Stimulated activated CD4-positive, alpha-beta T cell treated with anti-CD3 and anti-CD28 coated beads, Interleukin-1b, Interleukin-23, amount 100 ng/mL, for 1 hour (primary cell): ENCODE results near the gene POLR3F.
"Not testable (repeated sequence)": the region's sequence is repeated elsewhere in the genome, so short reads cannot be mapped to it uniquely, and the experiment has no call there.

ENCODE experiments used
- DNase-seq, 2 donors: peaks; one replicate each; pipeline ENCODE4 v3.0.0-alpha.2; 2020; ENCODE audit warnings: low read depth in 2 of 2

The POLR3F gene

DNA sequence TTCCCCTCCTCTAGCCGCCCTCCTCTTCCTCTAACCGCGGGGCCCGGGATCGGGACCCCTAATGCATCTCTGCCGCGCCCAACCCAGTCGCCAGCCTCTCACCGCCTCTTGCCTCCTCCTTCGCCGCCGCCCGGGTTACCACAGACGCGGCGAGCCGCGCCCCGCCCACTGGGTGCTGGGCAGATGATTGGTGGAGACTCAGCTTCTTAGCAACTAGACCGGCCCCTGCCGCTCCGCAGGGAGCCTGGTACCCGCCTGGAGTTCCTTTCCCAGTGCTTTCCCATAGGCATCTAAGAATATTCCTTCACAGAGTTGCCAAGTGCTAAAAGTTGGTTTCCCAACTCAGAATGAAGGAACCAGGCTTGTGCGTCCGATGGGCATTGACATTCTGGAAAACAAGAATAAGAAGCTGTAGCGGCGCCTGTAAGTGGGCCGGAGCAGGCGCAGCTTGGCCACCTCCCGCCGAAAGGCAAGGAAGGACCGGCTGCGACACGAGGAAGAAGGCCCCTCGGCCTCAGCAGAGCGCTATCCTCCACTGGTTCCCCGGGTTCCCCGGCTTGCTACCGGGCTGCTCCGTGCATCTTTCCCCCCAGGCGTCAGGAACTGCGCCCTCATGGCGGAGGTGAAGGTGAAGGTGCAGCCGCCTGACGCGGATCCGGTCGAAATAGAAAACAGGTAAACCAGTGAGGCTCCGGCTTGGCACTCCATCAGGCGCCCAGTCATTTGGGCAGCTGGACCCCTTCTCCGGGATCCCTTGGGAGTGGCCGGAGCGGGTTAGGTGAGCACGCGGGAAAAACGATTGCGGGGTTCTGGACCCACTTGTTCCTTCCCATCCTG is at the start of gene POLR3F, which contains the start of gene DZANK1:
Gene POLR3F (plus strand): TSS at position 497 of the 837 bp plus-strand sequence. CDS start 117 bp downstream, at position 614.
Gene DZANK1 (minus strand): TSS at position 137 of the 837 bp plus-strand sequence. CDS start 1,672 bp downstream, outside the sequence.
- DNase-seq = peak; percentile 70 to 82

DNA sequence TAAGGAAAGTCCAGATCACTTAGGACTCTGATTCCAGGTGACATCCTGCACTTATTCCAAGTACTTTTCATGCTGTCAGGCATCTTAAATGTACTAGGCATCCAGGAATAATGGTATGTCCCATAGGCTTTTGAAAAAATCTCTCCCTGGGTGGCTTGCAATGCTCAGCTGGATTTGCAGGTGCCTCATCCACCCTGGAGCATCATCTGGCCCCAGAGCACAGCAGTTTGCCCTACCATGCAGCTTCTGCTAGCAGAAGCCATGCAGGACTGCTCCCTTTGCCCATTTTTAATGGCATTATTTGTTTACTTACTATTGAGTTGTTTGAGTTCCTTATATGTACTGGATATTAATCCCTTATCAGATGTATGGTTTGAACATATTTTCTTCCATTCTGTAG is 45.6 kb upstream of the POLR3F start:
- DNase-seq = no peak

GRCh38 chr20:18427214-18427613 is 40.0 kb upstream of the POLR3F start:
- no peak for DNase-seq

DNA sequence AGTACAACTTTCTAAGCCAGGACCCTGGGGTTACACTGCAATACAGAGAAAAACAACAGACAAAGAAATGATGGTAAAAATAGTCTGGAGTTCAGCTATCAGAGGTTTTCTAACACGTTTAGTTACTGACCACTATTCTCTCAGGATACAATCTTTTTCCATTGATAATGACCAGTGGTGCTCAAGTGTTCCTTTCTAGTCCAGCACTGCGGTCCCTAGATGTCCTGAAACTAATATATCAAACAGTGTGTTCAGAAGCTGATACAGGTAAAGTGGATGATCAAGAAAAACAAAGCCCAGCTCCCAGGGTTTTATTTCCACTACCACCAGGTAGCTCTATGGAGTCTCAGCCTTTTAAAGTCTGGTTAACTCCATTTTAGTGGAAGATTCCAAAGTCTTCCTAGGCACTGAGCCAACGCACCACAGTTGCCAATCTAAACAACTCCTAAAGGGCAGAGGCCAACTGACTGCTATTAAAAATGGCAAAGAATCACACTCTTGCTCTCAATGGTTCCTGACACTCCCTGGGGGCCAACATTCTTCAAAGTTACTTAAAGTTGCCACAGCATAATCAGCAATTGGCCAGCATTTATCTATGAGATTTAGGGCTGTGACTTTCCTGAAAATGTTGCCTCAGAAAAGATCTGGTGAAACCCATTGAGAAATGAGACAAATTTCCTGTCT is 38.6 kb upstream of the POLR3F start:
- DNase-seq = no peak

- DNase-seq = no peak
These were observed 36.9 kb upstream of the POLR3F start for GRCh38 chr20:18430172-18430826.

DNA sequence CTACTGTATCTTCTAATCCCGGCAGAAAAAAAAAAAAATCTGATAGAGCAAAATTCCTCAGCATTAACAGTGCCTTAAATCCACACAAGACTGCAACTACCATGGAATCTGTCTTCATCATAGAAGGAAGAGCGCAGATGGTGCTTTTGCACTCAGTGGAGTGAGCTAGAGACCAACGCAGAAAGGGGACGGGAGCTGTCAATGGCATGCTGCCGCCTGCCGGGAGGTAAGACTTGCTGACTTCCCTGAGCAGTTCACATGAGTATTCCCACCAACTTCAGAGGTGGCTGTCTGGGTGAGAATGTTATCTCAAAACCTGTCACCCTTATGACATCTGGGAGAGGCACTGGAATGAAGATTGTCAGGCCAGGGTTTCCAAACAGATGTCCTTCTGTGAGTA is 36.0 kb upstream of the POLR3F start:
- no peak for DNase-seq

DNA sequence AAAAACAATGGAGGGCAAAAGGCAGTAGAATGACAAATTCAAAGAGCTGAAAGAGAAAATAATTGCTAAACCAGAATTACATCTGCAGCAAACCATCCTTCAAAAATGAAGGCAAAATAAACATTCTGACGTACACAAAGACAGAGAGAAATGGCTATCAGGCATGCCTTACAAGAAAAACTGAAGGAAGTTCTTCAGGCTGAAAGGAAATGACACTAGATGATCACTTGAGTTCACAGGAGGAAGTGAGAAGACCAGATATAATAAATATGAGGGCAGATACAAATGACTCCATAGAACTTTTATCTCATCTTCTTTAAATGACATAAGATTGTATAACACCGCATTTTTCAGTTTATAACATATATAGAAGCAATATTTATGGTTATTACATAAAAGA is 30.3 kb upstream of the POLR3F start:
- DNase-seq = no peak

DNA sequence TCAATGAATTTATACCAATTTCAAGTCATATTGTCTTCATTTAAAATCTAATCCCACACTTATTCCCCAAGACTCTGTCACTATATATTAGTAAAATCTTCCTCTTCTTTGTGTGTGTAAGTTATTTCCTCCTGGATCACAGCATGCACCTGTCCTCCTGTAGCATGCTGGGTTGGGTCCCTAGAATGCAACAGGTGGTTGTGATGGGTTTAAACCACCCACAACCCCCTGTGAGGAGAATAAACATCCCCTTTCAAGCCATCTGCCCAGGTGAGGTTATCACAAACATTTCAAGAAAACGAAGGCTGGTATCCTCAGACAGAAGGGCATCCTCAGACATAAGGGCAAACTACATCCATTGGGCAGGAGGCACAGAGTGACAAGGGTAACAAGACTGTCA is 26.8 kb upstream of the POLR3F start:
- no peak for DNase-seq

DNA sequence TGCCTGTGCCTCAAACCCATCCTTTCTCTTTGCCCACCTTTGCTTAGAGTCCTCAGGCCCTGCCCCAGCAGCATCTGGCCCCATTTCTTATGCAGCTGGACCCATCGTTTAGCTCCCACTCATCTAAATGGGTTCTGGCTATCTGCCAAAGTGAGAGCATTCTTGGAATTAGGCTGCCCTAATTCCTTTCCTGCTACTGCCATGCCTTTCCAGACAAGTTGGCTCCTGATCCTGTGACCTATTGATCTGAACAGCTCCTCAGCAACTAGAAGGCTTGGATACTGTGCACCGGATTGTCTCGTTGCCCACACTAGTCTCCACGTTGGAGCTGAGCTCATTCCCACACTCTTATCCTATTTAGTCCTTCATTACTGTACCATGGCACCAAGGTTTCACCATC is 23.3 kb upstream of the POLR3F start:
- no peak for DNase-seq

DNA sequence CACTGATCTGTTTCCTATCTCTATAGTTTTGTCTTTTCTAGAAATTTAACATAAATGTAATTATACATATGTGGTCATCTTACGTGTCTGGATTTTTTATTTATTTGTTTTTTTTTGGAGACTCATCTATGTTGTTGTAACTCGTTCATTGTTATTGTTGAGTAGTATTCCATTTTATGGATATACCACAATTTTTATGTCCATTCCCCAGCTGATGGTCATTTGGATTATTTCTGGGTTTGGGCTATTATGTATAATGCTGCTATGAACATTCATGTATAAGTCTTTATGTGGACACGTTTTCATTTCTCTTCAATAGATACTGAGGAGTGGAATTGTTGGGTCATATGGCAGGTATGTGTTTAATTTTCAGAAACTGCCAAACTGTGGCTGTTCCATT is 10.6 kb upstream of the POLR3F start:
- DNase-seq = no peak

DNA sequence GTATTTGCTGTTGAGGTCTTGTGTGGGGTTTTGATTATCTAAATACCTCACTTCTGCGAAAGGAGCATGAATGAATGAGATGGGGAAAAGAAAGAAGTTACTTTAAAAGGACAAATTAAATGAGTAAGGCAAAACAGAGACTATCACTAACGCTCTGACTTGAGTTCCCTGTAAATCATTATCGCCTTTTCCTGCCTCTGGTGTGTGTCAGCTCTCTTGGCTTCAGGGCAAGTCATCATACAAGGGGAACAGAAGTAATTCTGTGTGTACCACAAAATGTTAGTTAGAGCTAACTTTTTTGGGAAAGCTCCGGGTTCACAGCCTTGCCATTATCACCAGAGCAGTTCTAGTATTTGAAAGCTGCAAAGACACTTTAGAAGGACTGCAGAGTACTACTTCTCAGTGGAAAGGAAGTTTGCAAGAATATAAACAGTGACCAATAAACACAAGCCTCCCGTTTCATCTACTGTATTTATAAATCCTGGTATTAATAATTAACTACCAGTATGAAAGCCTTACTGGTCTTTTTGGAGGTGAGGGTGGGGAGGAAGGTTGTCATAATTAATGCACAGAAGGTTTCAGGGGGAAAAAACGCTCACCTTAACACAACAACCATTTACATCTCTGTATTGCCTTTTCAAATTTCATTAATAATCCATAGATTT is 1.5 kb upstream of the POLR3F start:
- DNase-seq = no peak

DNA sequence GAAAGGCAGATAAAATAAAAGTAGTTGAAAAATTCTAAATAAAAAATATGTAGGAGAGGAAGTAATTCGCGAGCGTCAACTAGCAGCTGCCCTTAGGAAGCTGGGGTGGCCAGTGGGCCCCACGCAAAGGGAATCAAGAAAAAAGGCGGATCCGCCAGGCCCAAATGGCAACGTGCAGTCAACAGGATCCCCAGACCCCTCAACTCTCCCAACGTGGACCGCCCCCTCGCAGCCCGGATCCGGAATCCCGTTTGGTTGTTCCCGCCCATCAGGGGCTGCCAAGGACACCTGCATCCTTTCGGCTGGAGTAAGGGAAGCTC is 656 bp upstream of the POLR3F start:
- peak in 1 of 2 donors; percentile 2 for DNase-seq

DNA sequence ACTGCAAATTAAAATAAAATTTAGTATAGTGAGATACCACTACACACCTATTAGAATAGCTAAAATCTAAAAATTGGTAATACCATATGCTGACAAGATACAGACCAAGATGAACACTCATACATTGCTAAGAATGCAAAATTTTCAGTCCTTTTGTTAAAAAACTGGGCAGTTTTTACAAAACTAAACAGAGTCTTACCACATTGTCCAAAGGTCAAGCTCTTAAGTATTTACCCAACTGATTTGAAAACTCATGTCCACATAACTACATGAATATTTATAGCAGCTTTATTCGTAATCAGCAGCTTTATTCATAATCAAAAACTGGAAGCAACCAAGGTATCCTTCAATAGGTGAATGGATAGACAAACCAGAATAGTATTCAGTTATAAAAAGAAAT is 10.0 kb downstream of the POLR3F start:
- no peak for DNase-seq

DNA sequence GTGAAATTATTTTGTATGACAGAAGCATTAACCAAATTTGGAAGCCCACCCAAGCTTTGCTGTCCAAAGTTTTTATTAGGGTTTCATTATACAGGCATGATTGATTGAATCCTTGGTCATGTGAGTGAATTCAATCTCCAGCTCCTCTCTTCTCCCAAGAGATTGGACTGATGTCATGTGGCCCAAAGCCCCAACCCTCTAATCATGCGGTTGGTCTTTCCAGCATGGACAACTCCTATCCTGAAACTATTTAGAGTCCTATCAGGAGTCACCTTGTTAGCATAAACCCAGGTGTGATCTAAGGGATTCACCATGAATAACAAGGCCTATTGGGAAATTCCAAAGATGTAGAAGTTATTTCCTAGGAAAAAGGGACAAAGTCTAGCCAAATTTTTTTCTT is 10.6 kb downstream of the POLR3F start:
- no peak for DNase-seq

GRCh38 chr20:18481596-18481995 is 14.4 kb downstream of the POLR3F start:
- no peak for DNase-seq

DNA sequence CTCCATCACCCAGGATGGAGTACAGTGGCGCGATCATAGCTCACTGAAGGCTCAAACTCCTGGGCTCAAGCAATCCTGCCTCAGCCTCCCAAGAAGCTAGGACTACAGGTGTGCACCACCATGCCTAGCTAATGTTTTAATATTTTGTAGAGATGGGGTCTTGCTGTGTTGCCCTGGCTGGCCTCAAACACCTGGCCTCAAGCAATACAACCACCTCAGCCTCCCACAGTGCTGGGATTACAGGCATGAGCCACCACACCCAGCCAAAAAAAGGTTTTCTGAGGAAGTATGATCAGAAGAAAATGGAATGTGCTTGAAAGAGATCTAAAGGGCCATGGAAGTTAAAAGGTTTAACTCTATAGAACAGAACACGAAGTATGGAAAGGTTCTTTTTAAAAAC is 21.1 kb downstream of the POLR3F start:
- no peak for DNase-seq

DNA sequence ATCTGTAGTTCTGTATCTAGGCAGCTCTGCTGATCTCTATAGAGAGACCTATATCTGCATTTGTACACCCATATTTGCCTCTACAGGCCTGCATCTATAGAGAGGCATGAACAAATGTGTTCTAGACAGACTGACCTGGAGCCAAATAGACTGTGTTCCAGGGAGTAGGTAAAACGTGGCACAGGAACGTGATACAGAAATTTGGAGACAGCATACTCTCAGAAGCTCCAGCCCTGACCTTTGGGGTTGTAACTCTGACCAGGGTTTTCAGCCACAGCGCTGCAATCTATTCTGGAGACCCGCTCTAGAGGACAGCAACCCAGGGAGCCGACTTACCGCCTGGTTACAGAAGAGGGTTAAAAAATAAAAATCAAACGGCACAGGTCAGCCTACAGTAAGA is 28.9 kb downstream of the POLR3F start:
- DNase-seq = no peak

DNA sequence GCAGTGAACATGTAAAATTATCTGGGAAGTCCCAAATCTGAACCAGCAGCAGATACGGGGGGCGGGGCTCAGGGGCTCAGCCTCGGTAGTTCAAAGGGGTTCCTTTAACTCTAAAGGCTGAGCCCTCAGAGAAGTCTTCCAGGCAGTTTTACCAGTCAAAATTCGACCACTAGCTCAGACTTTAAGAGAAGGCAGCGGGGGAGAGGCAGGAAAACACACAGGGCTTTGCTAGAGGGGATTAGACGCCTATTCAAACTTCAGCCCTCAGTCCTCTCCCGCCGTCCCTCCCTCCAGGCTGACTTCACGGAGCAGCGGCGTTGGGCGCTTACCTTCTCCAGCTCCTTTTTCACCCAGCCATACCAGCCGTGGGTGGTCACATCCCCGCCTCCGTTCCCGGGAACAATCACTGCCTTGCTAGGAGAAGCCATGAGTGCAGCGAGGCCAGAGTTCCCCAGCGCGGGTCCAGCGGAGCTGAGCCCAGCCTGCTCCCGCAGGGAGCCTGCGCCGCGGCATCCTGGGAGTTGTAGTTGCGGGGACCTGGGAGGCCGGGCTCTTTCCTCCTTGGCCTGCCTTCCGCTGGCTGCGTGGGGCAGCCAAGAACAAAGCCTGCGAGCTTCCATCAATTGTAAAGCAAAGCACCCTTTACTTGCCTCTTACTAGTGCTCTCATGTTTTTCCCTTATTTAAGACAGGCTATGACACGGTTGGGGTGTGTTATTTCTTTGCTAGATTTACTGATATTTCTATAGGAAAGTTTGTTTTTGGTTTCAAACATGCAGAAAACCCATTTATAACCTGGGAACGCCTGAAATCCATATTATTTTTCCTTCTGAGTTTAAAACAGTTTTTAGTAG is 29.8 kb downstream of the POLR3F start, which contains the start of gene RBBP9:
Gene RBBP9 (minus strand): TSS at position 486 of the 853 bp plus-strand sequence. CDS start 58 bp downstream, at position 428.
- DNase-seq = peak; percentile 27 to 58

DNA sequence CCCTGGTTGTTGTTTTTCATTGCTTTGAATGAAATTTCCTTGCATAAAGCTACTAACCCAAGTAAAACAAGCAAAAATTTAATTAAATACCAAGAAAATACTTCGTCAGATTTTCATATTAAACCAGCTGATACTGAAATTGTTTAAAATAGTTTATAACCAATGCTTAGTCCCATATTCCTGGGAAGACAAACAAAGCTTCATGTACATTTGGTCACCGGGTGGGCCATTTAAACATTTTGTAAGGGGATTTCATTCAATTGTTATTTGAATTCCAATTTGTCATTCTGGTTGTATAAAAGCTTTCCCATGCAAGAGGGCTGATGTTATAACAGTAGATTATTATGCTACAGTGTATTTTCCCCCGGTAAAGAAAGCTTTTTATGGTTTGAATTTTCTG is 30.4 kb downstream of the POLR3F start:
- DNase-seq = no peak

DNA sequence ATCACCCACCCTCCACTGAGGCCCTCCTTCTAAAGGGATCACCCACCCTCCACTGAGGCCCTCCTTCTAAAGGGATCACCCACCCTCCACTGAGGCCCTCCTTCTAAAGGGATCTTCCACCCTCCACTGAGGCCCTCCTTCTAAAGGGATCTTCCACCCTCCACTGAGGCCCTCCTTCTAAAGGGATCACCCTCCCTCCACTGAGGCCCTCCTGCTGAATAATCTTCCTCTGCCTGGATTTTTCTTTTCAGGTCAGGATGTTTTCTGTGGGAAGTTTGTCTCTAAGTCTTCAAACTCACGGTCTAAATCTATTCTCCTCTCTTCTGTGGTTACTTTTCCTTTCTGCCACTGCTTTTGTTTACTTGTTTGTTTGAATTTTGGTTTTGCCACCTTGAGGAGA is 34.5 kb downstream of the POLR3F start:
- DNase-seq = not testable (repeated sequence)

GRCh38 chr20:18504479-18505060 is 37.4 kb downstream of the POLR3F start:
- no peak for DNase-seq
